Right renal pelvis (tissue), 4 donors: ENCODE measurements around the gene ELMO1. TPM values are rescaled to one million over a fixed set of nuclear protein-coding genes. Genes with fewer than 3 reads are reported as not detected.

Experiments used
- DNase-seq, 4 donors: peaks; one replicate each; pipeline ENCODE4 v3.0.0-alpha.2; 2013; ENCODE audit warnings: low read depth in 4 of 4, low spot score in 3 of 4, missing footprints in 1 of 4
- polyA plus RNA-seq, 4 donors: library from polyadenylated mRNA; unstranded; fragments of 120-200 nt; gene quantifications; one replicate each; pipeline ENCODE4 v1.2.1, GENCODE V29; 2013; ENCODE audit not compliant: insufficient read length in 4 of 4

Gene ELMO1
- polyA plus RNA-seq, 4 donors = 9.9 to 14.6 (median 11.3) TPM

DNA sequence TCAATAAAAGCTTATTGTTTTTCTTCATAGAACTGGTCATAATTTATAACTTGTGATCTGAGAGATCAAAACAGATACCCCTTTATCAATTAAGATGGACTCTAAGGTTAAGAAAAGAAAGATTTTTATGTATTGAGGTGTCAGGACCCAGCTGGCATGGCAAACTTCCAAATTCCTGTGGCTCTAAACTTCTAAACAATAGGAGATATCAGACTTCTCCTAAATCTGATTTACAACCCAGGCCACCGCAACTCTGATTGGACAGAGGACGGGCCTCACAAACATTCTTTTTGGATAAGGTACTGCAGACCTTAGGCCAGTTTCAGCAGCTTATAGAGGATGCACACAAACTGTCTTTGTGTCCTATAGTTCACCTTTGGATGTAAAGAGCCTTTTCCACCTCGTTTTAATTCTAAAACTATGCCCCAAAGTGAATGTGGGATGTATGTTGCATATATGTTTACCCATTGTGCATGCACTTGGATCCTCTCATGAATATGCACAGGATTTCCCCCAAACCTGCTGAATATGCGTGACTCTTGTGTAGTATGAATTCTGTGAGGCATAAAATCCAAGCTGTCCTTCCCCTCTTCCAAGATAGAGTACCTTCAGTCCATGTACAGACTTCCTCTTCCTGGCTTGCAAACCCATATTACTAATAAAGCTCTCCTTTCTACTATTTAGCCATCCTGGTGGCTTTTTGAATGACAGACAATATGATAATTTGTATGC is 69.0 kb downstream of the ELMO1 start:
- DNase-seq = no peak

GRCh38 chr7:37377231-37377630 is 71.4 kb downstream of the ELMO1 start:
- DNase-seq = no peak

DNA sequence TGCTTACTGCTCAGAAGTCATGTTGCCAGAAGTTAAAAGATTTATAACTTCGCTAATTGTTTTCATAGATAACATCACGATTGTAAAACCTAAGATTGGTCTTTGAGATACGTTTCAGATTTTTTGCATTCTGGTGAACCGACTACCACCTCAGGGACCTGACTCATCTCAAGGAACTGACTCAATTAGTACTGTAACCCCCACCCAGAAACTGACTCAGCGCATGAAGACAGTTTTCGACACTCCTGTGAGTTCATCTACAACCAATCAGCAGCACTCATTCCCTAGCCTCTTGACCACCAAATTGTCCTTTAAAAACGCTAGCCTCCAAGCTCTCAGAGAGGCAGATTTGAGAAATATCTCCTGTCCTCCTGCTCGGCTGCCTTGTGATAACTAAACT is 72.3 kb downstream of the ELMO1 start:
- no peak for DNase-seq

DNA sequence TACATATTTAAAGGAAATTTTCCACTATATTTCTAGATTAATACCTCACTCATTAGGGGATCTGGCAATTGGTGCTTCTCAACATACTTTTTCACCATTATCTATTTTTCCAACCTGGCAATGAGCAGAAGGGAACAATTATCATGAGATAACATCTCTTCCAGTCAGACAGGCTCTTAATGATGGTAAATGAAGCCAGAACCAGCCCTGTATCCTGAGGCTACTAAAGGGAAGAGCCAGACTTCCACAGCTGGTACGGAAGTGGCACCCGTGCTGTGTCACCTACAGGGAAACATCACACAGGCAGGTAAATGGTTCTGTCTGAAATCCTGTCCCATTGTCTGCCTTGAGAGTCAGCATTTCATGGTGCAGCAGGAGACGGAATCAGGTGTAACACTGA is 75.9 kb downstream of the ELMO1 start:
- DNase-seq = no peak

DNA sequence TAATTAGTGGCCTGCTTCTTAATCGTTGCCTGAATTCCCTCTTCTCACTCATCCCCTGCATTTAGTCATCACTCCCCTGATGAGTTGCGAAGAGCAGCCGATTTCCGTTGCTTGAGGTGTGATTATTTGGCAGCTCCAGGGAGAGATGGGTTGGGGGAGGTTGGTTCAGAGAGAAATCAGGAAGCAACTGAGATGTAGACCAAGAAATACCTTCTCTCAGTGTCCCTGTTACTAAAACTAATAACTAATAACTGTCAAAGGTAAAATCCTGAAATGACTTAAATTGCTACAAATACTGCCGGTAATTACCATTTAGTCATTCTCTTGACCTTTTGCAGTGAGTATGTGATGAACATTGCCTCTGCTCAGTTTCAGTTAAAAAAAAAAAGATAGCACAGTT is 76.9 kb downstream of the ELMO1 start:
- DNase-seq = no peak

GRCh38 chr7:37369906-37370305 is 78.8 kb downstream of the ELMO1 start:
- no peak for DNase-seq

DNA sequence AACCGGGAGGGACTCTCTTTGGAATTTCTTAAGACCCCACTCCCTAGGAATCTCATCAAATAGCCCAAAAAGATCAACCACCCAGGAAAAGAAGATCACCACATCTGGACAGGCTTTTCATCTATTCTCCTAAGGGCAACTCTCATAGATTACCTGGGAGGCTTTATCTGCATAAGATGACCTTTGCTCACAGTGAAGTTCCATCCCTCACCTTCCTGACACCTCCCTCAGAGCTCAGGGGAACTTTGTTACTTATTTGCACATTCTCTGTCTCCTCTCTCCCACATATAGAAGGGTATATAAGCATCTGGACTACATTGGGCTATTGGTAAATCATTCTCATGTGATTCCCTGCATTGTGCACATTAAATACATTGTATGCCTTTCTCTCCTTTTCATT is 80.1 kb downstream of the ELMO1 start:
- DNase-seq = no peak

DNA sequence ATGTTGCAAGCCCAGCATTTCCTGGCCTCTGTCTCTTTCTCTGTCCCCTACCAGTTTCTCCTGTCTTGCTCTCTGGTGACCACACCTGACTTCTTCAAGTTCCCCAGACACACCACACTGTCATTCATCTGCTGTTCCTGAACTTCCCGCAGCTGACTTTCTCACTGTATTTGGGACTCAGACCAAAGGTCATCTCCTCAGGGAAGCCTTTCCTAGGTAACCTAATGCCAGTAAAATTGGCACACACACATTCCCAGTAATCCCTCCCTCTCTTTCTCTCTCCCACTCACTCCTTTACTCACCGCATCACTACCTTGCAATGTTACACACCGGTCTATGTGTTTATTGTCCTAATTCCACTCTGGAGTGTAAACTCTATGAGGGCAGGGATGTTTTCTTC is 81.7 kb downstream of the ELMO1 start:
- no peak for DNase-seq

GRCh38 chr7:37366445-37366844 is 82.2 kb downstream of the ELMO1 start:
- no peak for DNase-seq

DNA sequence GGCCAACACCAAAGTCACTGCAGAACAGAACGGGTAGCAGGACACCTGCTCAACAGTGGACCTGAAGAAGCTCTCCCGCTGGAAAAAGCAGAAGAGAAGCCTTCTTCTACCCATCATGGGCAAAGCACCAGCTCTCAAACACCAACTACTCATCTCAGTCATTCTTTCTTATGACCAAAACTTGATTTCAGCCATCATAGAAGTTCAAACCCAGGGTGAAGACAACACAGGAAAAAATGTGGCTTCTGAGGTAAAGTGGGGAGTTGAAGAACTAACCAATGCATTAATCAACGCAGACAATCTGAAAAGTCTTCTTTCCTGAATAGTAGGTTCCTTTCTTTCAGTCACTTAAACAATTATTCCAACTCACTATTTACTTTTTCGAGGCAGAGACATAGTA is 83.3 kb downstream of the ELMO1 start:
- no peak for DNase-seq

DNA sequence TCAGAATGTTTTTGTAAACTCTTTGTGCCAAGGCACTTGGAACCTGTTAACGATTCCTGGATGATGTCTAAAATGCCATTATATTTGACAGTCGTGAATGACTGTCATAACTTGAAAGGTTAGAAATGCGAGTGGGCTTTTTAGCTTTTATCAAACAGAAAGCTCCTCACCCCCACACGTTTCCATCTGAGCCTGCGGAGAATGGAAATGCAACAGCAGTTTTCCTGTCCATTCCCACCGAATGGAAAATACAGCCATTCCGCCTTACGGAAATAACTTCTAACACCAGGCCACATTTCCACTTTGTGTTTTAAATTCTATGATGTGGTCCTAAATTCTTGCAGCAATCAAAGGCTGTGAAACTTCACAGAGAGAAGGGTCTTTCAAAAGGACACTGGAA is 83.8 kb downstream of the ELMO1 start:
- DNase-seq = no peak

DNA sequence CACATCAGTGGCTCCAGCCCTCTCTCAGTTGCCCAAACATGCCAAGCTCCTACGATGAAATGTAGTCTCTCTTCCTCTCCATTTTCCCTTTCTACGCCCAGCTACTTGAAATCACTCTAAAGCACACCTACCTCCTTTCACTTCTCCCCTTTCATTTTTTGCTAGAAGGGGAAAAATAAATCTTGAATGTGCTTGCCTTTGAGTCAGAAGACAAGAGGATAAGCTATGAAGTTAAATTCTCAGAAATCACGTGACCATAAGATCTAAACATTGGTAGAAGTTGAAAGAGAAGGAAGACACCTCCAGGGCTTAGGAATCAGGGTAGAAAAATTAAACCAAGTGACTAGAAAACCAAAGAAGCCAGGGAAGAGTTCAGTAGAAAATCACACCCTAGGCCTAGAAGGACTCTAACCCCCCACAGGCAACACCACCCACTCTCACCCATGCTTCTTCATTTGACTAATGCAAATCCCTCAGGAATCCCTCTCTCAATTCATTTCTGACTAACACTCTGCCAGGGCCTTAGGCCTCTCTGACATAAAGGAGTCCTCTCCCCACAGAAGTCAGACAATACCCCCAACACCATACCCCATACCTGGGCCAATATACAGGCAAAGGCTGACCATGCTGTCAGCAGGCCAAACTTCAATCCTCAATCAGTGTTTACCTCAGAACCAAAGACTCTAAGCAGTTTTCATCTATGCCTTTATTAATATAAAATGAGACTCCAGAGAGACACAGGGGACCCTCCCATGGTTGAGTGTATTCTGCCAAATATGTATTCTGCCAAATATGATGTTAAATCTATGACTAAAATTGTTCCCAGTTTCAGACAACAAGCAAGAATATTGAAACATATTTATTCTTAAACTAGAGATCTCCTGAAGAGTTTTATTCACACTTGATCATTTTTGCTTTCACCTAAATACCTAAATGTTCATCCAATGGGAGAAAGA is 84.8 kb downstream of the ELMO1 start:
- no peak for DNase-seq

DNA sequence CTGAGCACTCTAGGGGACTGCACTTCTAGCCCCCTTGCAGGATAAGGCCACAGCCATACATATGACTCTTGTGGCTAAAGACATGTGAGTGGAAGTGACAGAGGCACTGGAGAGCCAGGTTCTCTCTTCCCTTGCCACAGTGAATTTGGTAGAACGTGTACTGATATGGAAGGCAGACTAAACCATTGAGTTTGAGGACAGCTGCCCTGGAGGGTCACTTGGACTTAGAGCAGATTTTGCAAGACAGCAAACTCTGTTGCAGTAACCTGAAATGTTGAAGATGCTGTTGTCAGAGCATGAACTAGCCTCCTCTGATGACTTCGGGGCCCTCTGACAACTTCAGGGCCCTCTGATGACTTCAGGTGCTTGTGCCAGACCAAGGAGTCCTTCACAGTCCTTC is 85.9 kb downstream of the ELMO1 start:
- no peak for DNase-seq

DNA sequence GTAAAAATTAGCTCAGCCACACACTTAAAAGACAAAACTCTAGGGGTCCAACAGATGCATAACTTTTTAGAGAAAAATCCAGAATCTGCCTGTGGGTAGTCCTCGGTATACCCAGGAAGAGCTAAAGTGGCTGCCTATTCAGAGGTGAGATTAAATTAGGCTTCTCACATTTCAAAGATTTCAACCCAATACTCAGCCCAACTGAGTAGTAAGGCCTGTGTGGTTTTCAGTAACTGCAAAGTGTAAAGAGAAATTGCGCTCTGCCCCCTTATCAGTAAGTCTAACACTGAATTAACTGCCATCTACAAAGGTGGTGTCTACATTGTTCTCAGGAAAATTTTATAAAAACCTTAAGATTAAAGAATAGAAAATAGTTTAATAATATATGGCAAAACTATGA is 88.2 kb downstream of the ELMO1 start:
- no peak for DNase-seq

DNA sequence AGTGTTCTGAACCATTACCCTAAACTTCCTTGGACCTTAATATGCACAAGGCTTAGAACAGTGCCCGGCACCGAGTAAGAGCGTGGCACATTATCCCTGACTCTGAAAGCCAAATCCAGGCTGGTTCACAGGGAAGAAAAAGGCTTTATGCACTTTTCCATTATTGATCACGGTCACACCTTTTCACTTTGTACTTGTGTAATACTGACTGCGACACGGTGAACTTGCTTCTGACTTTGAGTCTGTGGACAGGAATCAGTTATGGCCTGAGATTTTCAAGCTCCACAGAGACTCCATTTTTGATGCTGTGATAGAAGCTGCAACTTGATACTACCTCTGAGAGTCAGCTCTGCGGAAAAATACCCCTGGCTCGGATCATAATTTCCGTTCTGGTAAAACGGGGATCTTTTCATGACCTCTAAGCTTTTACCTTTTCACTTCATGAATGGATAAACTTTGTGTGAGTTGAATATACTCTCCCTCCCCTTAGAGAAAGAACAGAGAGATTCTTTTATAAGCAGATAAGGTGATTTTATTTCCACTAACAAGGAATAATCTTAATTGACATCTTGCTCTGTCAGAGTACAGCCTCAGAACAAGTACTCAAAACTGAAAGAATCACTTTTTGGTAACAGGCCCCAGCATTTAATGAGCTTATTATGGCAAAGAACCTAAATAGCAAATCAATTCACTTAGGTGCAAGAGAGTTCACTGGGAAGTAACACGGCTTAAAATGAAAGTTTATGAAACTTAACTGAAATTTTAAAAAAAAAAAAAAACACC is 88.8 kb downstream of the ELMO1 start:
- DNase-seq = no peak

GRCh38 chr7:37359180-37359579 is 89.5 kb downstream of the ELMO1 start:
- no peak for DNase-seq

GRCh38 chr7:37357637-37357996 is 91.0 kb downstream of the ELMO1 start:
- DNase-seq = no peak

- no peak for DNase-seq
These were observed 91.6 kb downstream of the ELMO1 start for GRCh38 chr7:37356911-37357636.

GRCh38 chr7:37354656-37355131 is 94.0 kb downstream of the ELMO1 start:
- DNase-seq = no peak

GRCh38 chr7:37353949-37354655 is 94.6 kb downstream of the ELMO1 start:
- DNase-seq = no peak
